ENCODE measurements around the gene LAMA4.

Gene LAMA4

DNA sequence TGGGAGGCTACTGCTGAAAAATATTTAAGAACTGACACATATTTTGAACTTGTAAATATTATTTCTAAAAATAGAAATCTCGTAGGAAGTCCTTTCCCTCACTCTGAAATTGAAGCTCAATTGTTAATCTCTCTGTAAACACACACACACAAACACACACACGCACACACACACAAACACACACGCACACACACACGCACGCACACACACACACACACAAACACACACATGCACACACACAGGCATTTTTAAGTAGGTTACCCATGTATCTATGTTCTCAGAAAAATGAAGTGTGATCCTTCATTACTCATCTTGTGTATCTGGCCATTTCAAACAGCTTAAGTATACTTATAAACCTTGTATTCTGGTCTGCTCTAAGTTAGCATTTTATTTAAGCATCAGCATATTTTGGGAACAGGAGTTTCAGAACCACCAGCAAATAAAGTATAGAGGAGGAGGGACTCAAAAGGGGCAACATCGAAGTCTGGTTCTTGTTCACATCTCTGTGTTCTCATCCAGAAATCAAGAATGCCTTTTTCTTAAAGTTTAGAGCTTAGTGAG is 188.9 kb downstream of the LAMA4 start:
- in situ Hi-C loops (cut with HindIII; ENCODE audit: low sequenced_read_pairs): no loop called here
- TF ChIP-seq, protein P1, sequence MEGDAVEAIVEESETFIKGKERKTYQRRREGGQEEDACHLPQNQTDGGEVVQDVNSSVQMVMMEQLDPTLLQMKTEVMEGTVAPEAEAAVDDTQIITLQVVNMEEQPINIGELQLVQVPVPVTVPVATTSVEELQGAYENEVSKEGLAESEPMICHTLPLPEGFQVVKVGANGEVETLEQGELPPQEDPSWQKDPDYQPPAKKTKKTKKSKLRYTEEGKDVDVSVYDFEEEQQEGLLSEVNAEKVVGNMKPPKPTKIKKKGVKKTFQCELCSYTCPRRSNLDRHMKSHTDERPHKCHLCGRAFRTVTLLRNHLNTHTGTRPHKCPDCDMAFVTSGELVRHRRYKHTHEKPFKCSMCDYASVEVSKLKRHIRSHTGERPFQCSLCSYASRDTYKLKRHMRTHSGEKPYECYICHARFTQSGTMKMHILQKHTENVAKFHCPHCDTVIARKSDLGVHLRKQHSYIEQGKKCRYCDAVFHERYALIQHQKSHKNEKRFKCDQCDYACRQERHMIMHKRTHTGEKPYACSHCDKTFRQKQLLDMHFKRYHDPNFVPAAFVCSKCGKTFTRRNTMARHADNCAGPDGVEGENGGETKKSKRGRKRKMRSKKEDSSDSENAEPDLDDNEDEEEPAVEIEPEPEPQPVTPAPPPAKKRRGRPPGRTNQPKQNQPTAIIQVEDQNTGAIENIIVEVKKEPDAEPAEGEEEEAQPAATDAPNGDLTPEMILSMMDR (IDR thresholded peaks at IDR 0.05; ENCODE audit: low read depth, low read length, missing control alignments): no peak
- no peak for DNase-seq (ENCODE audit: low read depth)
- H3K4me3 ChIP-seq (ENCODE audit: low read depth, low read length): no peak overlapping the region

DNA sequence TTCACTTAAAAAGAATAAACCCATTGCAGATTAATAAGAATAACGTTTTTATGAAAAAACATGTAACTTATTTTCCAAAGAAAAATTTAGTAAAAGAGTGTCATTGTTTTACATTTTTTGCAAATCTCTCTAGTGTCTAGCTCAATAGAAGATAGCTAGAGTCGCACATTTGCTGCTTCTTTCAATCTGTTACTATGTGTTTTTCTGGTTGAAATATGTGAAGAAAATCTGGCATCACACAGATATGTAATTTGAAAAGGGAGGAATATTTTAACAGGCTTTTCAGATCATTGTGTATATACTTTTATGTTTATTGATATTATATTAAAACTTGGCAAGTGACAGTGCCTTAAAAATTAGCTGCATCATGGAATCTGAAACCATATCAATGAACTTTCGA is 191.4 kb downstream of the LAMA4 start:
- no peak overlapping the region for H3K4me3 ChIP-seq (ENCODE audit: low read depth, low read length)
- in situ Hi-C loops (cut with HindIII; ENCODE audit: low sequenced_read_pairs): no loop called here
- no peak for DNase-seq (ENCODE audit: low read depth)
- TF ChIP-seq, protein P1 (IDR thresholded peaks at IDR 0.05; ENCODE audit: low read depth, low read length, missing control alignments): no peak

DNA sequence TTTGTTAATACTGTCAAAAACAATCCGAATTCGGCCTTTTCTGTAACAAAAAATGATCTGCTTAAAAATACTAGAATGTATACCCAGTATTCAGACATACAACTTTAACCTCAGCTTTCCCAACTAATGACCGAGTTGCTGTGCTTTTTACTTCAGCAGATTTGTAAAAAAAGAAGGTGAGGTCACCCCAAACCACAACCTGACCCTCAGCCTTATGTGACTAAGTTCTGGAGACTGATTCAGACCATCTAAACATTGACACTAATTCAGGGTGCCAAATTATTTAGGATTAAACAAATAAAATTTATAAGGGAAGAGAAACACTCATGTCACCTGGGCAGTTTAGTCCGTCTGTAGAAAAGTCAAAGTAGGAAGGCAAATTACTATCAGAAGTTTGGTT is 192.8 kb downstream of the LAMA4 start:
- TF ChIP-seq, protein P1 (IDR thresholded peaks at IDR 0.05; ENCODE audit: low read depth, low read length, missing control alignments): no peak
- no peak for DNase-seq (ENCODE audit: low read depth)
- H3K4me3 ChIP-seq (ENCODE audit: low read depth, low read length): no peak overlapping the region
- in situ Hi-C loops (cut with HindIII; ENCODE audit: low sequenced_read_pairs): no loop called here

Data from astrocyte of the cerebellum (primary cell).